ENCODE data around the gene PLXNC1. TPM values are rescaled to one million over a fixed set of nuclear protein-coding genes. Genes with fewer than 3 reads are reported as not detected.
A peak's percentile ranks its signal among the peaks of the same experiment; 100 is the strongest.

The PLXNC1 gene
- 10.3 TPM for total RNA-seq

DNA sequence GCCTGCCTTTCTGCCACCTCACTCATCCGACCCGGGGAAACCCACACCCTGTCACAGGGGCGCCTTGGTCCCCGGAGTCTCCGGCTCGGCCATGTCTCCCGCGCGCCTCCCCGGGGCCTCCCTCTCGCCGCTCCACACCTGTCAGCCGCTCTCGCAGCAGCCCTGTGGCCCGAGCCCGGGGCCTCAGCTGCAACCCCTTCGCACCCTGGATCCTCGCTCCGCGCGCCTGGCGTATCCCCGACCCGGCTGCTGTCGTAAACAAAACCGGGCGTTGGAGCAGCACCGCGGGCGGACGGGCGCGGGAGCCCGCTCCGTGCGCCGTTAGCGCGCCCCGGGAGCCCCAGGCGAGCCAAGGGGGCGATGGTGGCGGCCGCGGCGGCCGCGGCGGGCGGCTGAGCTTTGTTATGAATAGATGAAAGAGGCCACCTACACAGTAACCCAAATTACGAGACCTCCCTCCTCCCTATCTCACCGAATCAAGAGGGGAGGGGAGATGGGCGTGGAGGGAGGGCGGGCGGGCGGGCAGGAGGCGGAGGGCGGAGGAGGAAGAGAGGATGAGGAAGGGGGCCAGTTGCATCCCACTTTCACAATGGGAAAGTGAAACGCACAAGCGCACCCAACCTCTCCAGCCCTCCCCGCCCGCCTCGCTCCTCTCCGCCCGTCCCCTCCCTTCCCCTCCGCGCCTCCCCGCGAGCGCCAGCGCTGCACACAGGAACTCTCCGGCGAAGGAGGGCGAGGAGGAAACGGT is at the start of gene PLXNC1:
TSS of gene PLXNC1 (plus strand) at position 587 of the 748 bp plus-strand sequence. CDS start 395 bp downstream, outside the sequence.
- peak; percentile 54 for DNase-seq (ENCODE audit: low spot score)

DNA sequence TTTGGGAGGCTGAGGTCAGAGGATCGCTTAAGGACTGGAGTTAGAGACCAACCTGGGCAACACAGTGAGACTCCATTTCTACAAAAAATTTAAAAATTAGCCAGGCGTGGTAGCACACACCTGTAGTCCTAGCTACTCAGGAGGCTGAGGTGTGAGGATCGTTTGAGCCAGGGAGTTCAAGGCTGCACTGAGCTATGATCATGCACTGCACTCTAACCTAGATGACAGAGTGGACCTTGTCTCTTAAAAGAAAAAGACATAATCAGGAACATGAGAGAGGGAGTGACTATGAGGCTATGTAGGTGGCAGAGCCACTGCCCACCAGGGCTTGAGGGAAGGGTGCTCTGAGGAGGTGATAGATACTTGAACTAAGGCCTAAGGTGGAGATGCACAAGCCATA is 49.2 kb upstream of the PLXNC1 start:
- DNase-seq (ENCODE audit: low spot score), result no peak

DNA sequence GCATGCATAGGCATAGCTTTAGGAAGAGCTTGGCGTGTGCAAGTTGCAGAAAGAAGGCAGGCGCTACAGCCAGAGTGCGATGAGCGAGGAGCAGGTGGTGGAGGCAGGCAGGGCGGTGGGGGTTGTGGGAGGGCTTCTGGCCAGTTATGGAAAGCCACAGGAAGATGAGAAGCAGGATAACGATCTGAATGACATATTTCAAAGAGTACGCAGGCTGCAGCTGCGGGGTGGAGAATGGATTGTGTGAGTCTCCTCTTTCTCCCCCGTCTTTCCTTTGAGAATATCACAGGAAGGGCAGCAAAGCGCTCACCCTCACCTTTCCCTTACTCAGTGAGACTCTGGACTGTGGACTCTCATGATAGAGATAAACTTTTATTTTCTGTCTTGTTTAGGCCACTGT is 48.7 kb upstream of the PLXNC1 start:
- DNase-seq (ENCODE audit: low spot score), result no peak

DNA sequence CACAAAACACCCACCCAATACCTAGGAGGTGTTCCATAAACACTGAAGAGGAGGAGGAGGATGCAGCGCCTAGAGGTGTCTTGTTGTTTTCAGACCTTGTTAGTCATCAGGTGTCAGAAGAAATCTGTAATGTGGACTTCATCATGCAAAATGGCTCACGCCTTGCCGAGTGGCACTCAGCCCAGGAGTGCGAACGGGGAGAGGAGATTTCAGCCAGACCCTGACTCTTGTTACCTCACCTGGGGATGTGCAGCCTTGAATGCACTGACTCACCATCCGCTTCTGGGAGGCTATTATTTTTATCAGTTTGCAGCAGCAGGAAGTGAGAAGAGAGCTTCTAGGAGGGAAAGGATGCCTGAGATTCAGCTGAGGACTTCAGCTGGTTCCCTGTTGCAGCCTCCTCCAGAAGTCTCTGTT is 48.2 kb upstream of the PLXNC1 start:
- no peak for DNase-seq (ENCODE audit: low spot score)

DNA sequence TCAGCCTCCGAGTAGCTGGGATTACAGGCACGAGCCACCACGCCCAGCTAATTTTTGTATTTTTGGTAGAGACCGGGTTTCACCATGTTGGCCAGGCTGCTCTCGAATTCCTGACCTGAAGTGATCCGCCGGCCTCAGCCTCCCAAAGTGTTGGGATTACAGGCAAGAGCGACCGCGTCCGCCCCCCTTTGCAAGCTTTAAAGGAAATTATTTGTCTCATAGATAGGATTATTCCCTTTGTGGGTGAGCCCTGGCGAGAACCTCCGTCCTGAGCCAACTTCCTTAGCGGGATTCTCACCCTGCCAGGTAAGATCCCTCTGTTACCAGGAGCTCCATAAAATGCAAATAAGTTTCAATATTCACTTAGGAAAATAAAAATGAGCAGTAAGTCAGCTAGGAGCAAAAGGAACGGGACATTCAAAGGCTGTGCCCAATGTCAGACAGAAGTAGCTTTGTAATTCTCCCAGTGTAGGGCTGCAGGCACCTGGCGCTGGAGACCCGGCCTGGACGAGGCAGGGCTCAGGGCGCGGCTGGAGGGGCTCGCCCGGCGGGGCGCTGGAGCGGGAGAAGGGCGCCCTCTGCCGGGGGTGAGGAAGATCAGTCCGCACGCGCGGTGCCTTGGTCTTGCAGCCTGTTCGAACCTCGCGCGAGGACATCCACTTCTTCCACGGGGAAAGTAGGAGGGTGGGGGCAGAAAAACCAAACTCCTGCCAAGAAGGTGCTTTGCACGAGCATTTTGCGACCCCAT is 47.2 kb upstream of the PLXNC1 start:
- DNase-seq (ENCODE audit: low spot score), result peak; percentile 79

DNA sequence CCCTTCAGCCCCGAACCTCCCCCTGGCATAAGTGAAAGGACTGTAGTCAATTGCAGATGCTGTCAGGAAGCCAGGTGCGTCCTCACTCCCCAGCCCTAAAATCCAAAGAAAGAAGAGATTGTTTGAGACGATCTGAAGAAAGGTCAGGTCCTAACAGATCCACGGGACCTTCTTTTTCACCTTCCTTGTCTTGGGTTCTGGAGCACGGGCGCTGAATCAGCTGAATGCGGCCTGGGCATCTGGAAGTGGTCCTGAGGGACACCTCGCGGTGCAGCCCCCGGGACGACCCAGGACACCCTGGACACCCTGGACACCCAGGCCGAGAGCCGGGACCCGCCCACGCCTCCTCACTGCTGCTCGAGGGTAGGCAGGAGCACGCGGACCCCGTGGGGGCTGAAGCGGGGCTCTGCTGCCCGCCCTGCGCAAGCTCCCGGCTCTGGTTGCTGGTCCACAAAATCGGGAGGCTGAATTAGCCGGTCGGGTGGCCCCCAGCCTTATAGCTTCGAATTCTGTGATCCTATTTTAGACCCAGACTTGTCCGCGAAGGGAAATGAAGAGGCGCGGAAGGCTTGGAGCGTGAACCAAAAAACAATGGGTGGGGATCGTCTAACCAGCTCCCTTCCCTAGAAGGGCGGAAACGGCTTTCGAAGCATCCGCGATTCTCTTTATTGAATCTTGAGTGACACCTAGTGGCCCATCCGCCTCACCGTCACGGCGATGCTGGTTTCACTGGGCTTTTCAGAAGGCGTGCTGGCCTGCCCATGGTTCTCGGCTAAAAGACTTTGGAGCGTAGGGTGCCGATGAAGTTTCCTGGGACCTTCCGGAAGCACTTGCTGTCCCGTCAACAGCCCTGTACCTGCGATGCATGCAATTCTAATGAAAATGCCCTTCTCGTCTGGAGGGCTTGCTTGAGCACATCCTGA is 46.4 kb upstream of the PLXNC1 start:
- peak; percentile 92 for DNase-seq (ENCODE audit: low spot score)

DNA sequence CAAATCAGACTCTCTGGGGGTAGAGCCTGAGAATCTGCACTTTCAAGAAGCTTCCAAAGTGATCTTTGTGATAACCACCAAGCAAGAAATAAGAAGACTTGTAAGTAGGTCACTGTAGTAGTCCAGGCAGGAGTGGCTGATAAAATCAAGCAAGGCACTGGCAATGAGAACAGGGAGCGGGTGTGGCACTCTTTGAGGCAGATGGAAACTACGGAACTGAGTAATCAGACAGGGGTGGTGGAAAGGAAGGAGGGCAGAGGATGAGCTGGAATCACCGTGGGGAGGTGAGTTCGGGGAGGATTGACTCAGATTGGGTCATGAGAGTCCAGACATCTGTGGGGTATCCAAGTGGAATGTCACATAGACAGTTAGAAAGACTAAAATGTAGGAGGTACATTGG is 44.4 kb upstream of the PLXNC1 start:
- DNase-seq (ENCODE audit: low spot score), result no peak

DNA sequence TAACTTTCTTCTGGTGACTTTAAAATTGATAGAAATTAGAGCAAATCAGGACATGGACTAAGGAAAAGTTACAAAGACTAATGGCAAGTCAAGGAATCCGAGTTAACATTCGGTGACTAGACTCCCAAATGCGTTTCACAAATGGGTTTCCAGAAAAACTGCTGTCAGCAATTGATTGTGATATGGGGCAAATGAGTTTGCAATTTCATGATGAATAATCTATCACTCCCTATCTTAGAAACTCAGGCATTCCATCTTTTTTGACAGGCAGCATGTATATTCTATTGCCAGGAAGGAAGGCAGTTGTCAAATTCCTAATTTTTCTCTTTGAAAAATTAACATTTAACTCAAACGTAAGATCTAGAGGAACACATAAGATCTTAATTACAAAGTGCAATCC is 40.5 kb upstream of the PLXNC1 start:
- no peak for DNase-seq (ENCODE audit: low spot score)

DNA sequence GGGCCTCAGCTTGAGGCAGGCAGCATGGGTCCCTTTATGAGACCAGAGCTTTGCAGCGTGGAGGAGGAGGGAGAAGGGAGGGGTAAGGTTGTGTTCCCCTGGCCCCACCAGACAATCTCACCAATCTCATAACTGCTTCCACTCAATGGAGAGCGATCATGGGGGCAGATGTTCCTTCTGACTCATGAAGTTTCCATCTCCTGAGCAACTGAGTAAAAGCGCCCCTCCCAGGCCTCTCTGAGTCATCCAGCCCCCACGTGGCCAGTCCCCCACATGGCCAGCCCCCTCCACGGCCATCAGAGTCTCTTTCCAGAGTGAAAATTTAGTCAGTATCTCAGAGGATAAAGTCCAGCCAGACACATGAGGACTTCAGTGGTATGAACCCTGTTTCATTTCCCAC is 39.2 kb upstream of the PLXNC1 start:
- DNase-seq (ENCODE audit: low spot score), result no peak

DNA sequence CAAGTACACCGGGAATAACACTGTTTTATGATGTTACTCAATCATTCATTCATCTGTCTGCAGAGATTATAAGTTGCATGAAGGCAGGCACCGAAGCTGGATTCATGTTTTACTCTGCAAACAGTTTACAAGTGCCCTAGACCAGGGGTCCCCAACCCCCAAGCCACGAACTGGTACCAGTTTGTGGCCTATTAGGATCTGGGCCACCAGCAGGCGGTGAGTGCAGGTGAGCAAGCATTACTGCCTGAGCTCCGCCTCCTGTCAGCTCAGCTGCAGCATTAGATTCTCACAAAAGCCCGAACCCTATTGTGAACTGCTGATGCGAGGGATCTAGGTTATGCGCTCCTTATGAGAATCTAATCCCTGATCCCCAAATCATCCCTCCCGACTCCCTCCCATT is 38.1 kb upstream of the PLXNC1 start:
- no peak for DNase-seq (ENCODE audit: low spot score)

DNA sequence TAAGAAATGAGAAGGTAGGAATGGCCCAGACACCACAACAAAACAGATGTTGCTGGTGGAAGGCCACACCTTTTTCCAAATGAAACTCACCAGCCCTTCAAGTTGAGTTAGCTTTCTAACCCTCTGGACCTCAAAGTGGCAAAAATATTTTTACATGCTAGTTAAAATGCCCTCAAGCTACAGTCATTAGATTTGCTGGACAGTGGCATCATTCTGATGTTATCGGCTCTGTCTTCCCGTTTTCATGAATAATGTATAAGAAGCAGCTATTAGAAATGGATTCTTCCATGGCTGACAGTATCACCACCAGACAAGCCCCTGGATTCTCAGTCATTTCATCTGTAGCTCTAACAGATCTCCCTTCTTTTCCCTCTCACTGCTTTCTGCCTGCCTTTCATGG is 37.1 kb upstream of the PLXNC1 start:
- no peak for DNase-seq (ENCODE audit: low spot score)

DNA sequence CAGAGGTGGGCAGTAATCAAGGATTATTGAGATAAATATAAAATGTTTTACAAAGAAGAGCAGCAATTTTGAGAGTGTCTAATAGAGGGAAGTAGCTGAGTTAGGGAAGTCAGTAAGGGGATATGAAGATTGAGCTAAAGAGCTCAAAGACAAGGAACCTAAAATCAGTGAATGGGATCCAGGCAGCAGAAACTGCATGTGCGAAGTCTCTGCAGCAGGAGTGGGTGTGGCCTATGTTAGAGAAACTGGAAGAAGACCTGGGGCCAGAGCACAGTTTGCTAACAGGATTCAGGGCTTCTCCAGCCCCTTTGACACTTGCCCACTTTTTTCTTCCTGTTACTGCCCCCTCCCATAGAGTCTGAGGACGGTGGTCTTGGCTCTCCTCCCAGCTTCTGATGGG is 36.3 kb upstream of the PLXNC1 start:
- no peak for DNase-seq (ENCODE audit: low spot score)

DNA sequence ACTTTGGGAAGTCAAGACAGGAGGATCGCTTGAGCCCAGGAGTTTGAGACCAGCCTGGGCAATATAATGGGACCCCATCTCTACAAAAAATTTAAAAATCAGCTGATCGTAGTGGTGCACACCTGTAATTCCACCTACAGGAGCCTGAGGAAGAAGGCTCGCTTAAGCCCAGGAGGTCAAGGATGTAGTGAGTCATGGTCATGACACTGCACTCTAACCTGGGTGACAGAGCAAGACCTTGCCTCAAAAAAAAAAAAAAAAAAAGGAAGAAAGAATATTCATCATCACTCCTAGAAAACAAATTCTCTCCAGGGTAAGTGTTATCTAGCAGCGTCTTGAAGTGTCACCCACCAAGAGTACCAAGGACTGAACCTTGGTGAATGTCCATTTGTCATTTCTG is 34.2 kb upstream of the PLXNC1 start:
- DNase-seq (ENCODE audit: low spot score), result no peak

DNA sequence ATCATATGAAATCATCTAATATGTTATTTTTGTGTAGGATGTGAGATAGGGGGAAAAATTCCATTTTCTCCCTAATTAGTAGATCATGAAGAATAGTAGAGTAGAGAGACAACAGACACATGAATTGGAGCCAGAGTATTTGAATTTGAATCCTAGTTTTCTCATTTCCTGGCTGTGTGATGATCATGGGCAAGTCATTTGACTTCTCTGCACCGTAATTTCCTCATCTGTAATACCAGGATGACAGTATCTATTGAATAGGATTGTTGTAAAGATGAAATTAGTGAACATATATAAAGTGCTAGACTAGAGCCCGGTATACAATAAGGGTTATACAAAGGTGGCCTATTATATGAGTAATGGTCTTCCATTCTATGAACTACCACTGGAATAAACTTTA is 32.2 kb upstream of the PLXNC1 start:
- DNase-seq (ENCODE audit: low spot score), result no peak

DNA sequence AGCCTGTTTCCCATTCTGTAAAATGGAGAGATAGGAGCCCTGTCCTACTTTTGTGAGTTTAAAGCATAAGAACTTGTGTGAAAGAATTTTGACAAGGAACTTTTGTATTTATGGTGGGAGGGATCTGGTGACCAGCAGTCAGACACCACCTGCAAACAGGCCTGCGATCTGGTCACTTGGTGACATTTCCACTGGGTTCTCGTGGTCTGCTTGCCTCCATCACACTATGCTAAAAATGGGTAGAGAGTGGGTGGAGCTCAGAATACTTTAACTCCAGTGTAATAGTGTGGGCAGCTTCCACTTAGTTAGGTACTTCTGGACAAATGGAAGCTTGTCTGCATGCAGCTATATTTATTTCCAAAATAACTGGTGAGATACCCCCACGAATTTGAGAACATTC is 26.5 kb upstream of the PLXNC1 start:
- no peak for DNase-seq (ENCODE audit: low spot score)

DNA sequence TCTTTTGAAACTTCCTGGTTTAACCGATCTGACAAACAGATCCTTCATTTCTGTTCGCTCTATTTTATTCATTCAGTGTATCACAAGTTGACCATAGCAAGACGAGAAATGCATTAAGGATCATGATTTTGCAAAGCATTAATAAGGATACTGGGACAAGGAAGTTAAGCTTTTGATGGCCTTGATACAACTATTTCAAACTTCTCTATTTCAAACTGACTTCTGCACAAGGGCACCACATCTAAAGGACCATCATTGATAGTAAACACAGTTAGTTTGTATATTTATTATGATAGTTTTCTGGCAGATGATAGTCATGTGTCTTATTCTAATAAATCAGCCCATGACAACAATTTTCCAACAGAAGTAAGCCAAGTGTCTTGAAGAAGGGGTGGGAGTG is 25.8 kb upstream of the PLXNC1 start:
- DNase-seq (ENCODE audit: low spot score), result no peak

DNA sequence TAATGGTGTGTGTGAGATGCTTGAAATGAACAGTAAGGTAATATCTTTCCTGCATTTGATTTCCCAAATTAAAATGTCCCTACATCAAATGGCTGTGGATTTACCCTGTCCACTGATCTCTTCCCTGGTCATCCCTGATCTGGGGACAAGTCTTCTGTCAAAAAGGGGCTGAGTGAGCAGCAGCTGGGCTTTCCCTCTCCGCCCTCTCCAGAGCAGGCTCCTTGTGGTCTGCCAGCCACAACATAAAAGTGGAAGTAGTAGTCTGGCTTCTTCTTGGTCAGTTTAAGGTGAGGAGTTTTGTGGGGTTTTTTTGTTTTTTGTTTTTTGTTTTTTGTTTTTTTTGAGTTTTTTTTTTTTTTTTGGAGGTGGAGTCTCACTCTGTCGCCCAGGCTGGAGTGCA is 25.2 kb upstream of the PLXNC1 start:
- no peak for DNase-seq (ENCODE audit: low spot score)

DNA sequence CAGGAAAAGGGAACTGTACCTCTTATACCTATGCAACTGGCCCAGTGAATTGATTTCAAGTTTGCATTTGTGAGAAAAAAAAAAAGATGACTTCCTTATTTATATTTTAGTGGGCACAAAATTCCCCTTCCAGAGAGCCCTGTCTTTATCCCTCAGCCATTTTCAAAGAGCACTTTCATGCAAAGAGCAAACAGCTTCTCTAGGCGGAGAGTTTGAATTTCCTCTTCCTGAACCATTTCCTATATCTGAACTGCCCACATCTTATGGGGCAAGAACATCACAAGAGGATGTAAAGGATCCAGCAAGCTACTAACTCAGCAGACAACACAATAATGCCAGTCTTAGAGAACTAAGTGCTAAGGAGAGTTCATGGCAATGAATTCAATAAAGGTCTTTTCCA is 22.3 kb upstream of the PLXNC1 start:
- no peak for DNase-seq (ENCODE audit: low spot score)

DNA sequence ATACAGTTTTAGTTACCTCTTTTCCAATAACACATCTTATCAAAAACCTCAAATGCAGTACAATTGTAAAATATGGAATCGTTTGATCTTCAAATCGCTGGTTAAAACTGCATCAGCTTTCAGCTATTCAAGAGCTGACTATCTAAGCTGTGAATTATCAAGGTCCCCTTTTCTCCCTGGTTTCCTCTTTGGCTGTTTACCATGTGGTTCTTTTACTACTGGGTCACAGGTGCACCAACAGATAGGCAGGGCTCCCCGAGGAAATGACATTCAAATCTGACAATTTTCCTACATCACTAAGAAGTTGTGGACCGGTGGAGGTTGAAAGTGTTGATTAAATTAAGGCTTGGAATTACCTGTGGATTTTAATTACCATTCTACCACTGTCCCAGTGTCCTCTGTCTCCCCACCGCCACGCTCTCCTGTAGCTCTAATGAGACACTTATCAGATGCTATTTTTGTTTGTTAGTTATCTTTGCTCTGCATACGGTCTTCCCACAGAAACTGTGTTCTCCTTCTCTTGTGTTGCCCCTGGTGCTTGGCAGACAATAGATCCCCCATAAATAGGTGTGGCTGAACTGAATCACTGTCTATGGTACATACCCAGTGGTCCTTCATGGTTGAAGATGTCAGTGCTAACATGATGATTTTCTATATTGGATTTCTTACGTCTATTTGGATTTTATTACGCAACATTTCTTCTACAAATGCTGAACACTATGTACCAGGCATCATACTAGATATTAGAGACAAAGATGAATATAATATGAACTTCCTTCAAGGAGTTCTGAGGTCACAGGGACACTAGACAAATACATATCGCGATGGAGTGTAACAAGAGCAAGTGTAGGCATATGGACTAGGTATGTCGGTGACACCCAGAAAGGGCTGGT is 20.9 kb upstream of the PLXNC1 start:
- DNase-seq (ENCODE audit: low spot score), result no peak

DNA sequence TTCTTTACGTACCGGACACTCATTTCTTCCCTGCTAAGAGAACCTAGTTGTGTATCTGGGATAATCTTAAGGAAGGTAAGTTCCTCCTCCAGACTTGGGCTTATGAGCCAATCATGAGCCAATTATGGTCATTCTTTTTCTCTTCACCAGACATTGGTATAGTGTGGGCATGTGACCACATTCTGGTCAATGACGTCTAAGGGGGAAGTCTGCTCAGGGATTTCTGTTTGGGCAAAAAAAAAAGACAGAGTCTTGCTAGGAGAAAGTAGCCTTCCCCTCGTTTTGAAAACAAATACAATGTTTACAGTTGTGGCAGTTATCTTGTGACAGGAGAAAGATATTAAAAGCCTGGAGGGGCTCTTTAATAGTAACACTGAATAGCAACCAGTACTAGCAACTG is 20.1 kb upstream of the PLXNC1 start:
- DNase-seq (ENCODE audit: low spot score), result no peak
